A673 (cell line): Measurements from ENCODE around the gene EIF2B1. TPM values are rescaled to one million over a fixed set of nuclear protein-coding genes. Genes with fewer than 3 reads are reported as not detected.

Experiments used
- BruUV-seq: library from RNA; stranded (reverse); fragments of 400-500 nt; replicated peaks from 2 replicates; lab custom pipeline; 2021; lab: Mats Ljungman, UMichigan
- CTCF ChIA-PET: fragments of 300-600 bp; sonication (Branson Sonifier 250); formaldehyde crosslinking; loops from one replicate; lab custom pipeline; 2022; ENCODE audit warnings: antibody characterized with exemption; lab: Charles Lee
- POLR2A ChIA-PET: fragments of 300-600 bp; sonication (Branson Sonifier 250); formaldehyde crosslinking; loops from one replicate; lab custom pipeline; 2022; ENCODE audit warnings: antibody characterized with exemption; ENCODE audit not compliant: low non-redundant PET; lab: Charles Lee
- DNase-seq: peaks from one replicate; pipeline ENCODE4 v3.0.0-alpha.2; 2015; ENCODE audit warnings: low spot score
- H3K27ac ChIP-seq: fragments of 200-600 bp; sonication (generic); 2 replicates; pipeline ENCODE4 v1.5.1; 2016; ENCODE audit warnings: mixed run types, low read depth, mild to moderate bottlenecking, mixed read lengths, antibody characterized with exemption, low read length; ENCODE audit not compliant: poor library complexity, severe bottlenecking
- H3K27me3 ChIP-seq: fragments of 200-600 bp; sonication (generic); replicated peaks from 2 replicates; pipeline ENCODE4 v1.6.1; 2017; ENCODE audit warnings: mixed run types, low read depth, mild to moderate bottlenecking, mixed read lengths, antibody characterized with exemption, low read length; ENCODE audit not compliant: insufficient read depth, poor library complexity
- H3K36me3 ChIP-seq: fragments of 200-600 bp; sonication (generic); 2 replicates; pipeline ENCODE4 v1.6.1; 2016; ENCODE audit warnings: mixed run types, mild to moderate bottlenecking, mixed read lengths, antibody characterized with exemption, low read length; ENCODE audit not compliant: insufficient read depth, poor library complexity, severe bottlenecking
- H3K4me1 ChIP-seq: fragments of 200-600 bp; sonication (generic); 2 replicates; pipeline ENCODE4 v1.6.1; 2017; ENCODE audit warnings: mixed run types, mild to moderate bottlenecking, mixed read lengths, antibody characterized with exemption, low read length; ENCODE audit not compliant: insufficient read depth, poor library complexity, severe bottlenecking
- H3K4me3 ChIP-seq: fragments of 200-600 bp; sonication (generic); 2 replicates; pipeline ENCODE4 v1.5.1; 2016; ENCODE audit warnings: low read depth, mixed run types, mild to moderate bottlenecking, mixed read lengths, low read length; ENCODE audit not compliant: poor library complexity, severe bottlenecking
- H3K9me3 ChIP-seq: fragments of 200-600 bp; sonication (generic); 2 replicates; pipeline ENCODE4 v1.6.1; 2016; ENCODE audit warnings: mixed run types, low read depth, mild to moderate bottlenecking, mixed read lengths, antibody characterized with exemption, low read length; ENCODE audit not compliant: poor library complexity, severe bottlenecking
- EZH2 ChIP-seq: fragments of 200-600 bp; sonication (generic); IDR thresholded peaks from 2 replicates; pipeline ENCODE4 v1.6.1; 2017; ENCODE audit warnings: borderline replicate concordance, low read depth, mild to moderate bottlenecking, mixed read lengths, antibody characterized with exemption, low read length; ENCODE audit not compliant: poor library complexity, severe bottlenecking
- intact Hi-C: fragments of 100-400 bp; cut with micrococcal nuclease; formaldehyde crosslinking; loops from one replicate; pipeline ENCODE4 v1.10.0; 2022; ENCODE audit not compliant: unreplicated experiment
- total RNA-seq: library from RNA; stranded (reverse); gene quantifications from 2 replicates; pipeline ENCODE4 v1.2.3, GENCODE V29; 2021
- TF ChIP-seq, protein P1 (sequence below): fragments of 300-800, 200-600 bp; sonication (generic); conservative IDR thresholded peaks from 2 replicates; pipeline ENCODE4 v1.5.1; 2017; ENCODE audit warnings: low read depth, mild to moderate bottlenecking, antibody characterized with exemption, low read length, moderate library complexity, mixed read lengths

Gene EIF2B1
- total RNA-seq, 1 experiment from 2014 or later: 62.0 TPM

GRCh38 chr12:123645380-123645779 is 11.9 kb upstream of the EIF2B1 start:
- Histone ChIP-seq H3K36me3 (peaks cover 37% of the 10 kb centered on the region), H3K4me1 (no peaks in the 10 kb centered on the region), H3K4me3 (no peak overlapping the region), H3K9me3 (no peaks in the 10 kb centered on the region), H3K27ac (no peak overlapping the region), H3K27me3 (no peaks in the 10 kb centered on the region)
- no peak for DNase-seq
- TF ChIP-seq EZH2: no peak
- TF ChIP-seq, protein P1, sequence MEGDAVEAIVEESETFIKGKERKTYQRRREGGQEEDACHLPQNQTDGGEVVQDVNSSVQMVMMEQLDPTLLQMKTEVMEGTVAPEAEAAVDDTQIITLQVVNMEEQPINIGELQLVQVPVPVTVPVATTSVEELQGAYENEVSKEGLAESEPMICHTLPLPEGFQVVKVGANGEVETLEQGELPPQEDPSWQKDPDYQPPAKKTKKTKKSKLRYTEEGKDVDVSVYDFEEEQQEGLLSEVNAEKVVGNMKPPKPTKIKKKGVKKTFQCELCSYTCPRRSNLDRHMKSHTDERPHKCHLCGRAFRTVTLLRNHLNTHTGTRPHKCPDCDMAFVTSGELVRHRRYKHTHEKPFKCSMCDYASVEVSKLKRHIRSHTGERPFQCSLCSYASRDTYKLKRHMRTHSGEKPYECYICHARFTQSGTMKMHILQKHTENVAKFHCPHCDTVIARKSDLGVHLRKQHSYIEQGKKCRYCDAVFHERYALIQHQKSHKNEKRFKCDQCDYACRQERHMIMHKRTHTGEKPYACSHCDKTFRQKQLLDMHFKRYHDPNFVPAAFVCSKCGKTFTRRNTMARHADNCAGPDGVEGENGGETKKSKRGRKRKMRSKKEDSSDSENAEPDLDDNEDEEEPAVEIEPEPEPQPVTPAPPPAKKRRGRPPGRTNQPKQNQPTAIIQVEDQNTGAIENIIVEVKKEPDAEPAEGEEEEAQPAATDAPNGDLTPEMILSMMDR: no peak
- POLR2A ChIA-PET: interaction anchor here (0.5 to 0.6 kb wide), 2 partner anchors 384 to 422 kb away, joined by 4 to 17 read pairs; no protein-coding TSS in a partner anchor
- intact Hi-C loops: no loop called here
- no TSS peak for BruUV-seq
- CTCF ChIA-PET: no interaction called here

DNA sequence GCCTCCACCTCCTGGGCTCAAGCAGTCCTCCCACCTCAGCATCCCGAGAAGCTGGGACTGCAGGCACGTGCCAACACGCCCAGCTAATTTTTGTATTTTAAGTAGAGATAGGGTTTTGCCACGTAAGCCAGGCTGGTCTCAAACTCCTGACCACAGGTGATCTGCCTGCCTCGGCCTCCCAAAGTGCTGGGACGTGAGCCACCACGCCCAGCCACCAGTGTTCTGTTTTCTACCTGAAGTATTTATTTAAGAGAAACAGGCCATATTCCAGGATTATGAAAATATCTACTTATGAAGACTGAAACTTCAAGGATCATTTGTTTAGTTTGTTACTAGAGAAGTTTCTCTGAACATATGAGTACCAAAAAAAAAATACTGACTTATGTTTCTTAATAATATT is 10.4 kb upstream of the EIF2B1 start:
- no peak for DNase-seq
- no peak overlapping the region for H3K4me3 ChIP-seq
- intact Hi-C loops: no loop called here
- CTCF ChIA-PET: no interaction called here
- peaks cover 33% of the 10 kb centered on the region for H3K36me3 ChIP-seq
- no peaks in the 10 kb centered on the region for H3K9me3 ChIP-seq
- POLR2A ChIA-PET: no interaction called here
- no peak for TF ChIP-seq EZH2
- TF ChIP-seq, protein P1: no peak
- no TSS peak for BruUV-seq
- H3K4me1 ChIP-seq: no peaks in the 10 kb centered on the region
- no peak overlapping the region for H3K27ac ChIP-seq
- H3K27me3 ChIP-seq: no peaks in the 10 kb centered on the region

DNA sequence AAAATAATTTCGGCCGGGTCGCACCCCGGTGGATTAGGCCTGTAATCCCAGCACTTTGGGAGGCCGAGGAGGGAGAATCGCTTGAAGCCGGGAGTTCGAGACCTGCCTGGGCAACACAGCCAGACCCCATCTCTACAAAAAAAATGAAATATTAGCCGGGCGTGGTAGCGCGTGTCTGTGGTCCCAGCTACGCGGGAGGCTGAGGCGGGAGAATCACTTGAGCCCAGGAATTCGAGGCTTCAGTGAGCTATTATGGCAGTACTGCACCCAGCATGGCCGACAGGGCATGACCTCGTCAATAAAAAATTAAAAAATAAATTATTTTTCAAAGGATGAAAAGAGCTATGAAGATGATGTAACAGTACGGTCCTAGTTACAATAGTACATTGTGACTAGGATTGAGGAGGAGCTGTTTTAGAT is 666 bp upstream of the EIF2B1 start:
- TF ChIP-seq EZH2: no peak
- TF ChIP-seq, protein P1: no peak
- H3K36me3 ChIP-seq: peaks cover 20% of the 10 kb centered on the region
- no peaks in the 10 kb centered on the region for H3K27me3 ChIP-seq
- POLR2A ChIA-PET: no interaction called here
- H3K4me1 ChIP-seq: no peaks in the 10 kb centered on the region
- peak overlapping the region; percentile 58 for H3K4me3 ChIP-seq
- BruUV-seq: TSS peak; percentile 94
- peak overlapping the region; percentile 76 for H3K27ac ChIP-seq
- no peaks in the 10 kb centered on the region for H3K9me3 ChIP-seq
- DNase-seq: no peak
- CTCF ChIA-PET: no interaction called here
- intact Hi-C loops: no loop called here
